AG04450 (cell line): ENCODE measurements around the gene TNS3. TPM values are rescaled to one million over a fixed set of nuclear protein-coding genes. Genes with fewer than 3 reads are reported as not detected.

Experiments used
- CTCF ChIA-PET: fragments of 300-600, 350-600 bp; formaldehyde crosslinking; extraction: SDS; loops from one replicate; lab custom pipeline; 2022; ENCODE audit warnings: antibody characterized with exemption, inconsistent platforms; lab: Charles Lee
- POLR2A ChIA-PET: fragments of 350-600 bp; formaldehyde crosslinking; extraction: SDS; loops from one replicate; lab custom pipeline; 2021; ENCODE audit warnings: antibody characterized with exemption, inconsistent platforms; lab: Yijun Ruan, JAX
- DNase-seq: peaks from one replicate; pipeline ENCODE4 v3.0.0-alpha.2; 2011; ENCODE audit warnings: low read depth, low spot score
- H3K27ac ChIP-seq: one replicate; pipeline ENCODE4 v1.5.1; 2012; ENCODE audit warnings: low read depth, low read length, control low read depth
- H3K27me3 ChIP-seq: one replicate; pipeline ENCODE4 v1.6.0; 2012; ENCODE audit warnings: low read length; ENCODE audit not compliant: control insufficient read depth, insufficient read depth
- H3K4me3 ChIP-seq: 2 replicates; pipeline ENCODE4 v1.5.1; 2011; ENCODE audit warnings: mild to moderate bottlenecking, low read depth, low read length, control low read depth
- H3K9me3 ChIP-seq: 2 replicates; pipeline ENCODE4 v1.5.1; 2012; ENCODE audit warnings: low read length; ENCODE audit not compliant: control insufficient read depth, insufficient read depth
- CTCF ChIP-seq: IDR thresholded peaks from 2 replicates; pipeline ENCODE4 v1.5.1; 2011; ENCODE audit warnings: low read depth, low read length, control low read depth, inconsistent platforms
- polyA plus RNA-seq: library from polyadenylated mRNA; depleted of rRNA; stranded (reverse); fragments of >200 nt; gene quantifications from 2 replicates; pipeline ENCODE4 v1.2.3, GENCODE V29; 2011

Gene TNS3
- polyA plus RNA-seq, 1 experiment: 131 TPM

- TF ChIP-seq CTCF: no peak
- POLR2A ChIA-PET: no interaction called here
- H3K27me3 ChIP-seq: peaks cover 9% of the 10 kb centered on the region
- CTCF ChIA-PET: interaction anchor here (0.6 kb wide), 1 partner anchor 18 kb away, joined by 3 read pairs; no protein-coding TSS in a partner anchor
- no peaks in the 10 kb centered on the region for H3K9me3 ChIP-seq
- no peak overlapping the region for H3K27ac ChIP-seq
- no peak overlapping the region for H3K4me3 ChIP-seq
- no peak for DNase-seq
Measured at GRCh38 chr7:47236480-47237129, 345.3 kb downstream of the TNS3 start.

- no peak for DNase-seq
- CTCF ChIA-PET: interaction anchor here (2.7 kb wide), 1 partner anchor 32 kb away, joined by 8 read pairs; no protein-coding TSS in a partner anchor
- POLR2A ChIA-PET: interaction anchor here (0.6 kb wide), 1 partner anchor 8 kb away, joined by 3 read pairs; no protein-coding TSS in a partner anchor
- no peaks in the 10 kb centered on the region for H3K9me3 ChIP-seq
- peaks cover 9% of the 10 kb centered on the region for H3K27me3 ChIP-seq
- no peak overlapping the region for H3K27ac ChIP-seq
- H3K4me3 ChIP-seq: no peak overlapping the region
- no peak for TF ChIP-seq CTCF
Measured at GRCh38 chr7:47233996-47234395, 347.9 kb downstream of the TNS3 start.

- ChIA-PET POLR2A (no interaction called here), CTCF (interaction anchor here (0.5 kb wide), 1 partner anchor 1342 kb away, joined by 3 read pairs; no protein-coding TSS in a partner anchor)
- H3K27ac ChIP-seq: no peak overlapping the region
- peaks cover 4% of the 10 kb centered on the region for H3K27me3 ChIP-seq
- no peak for DNase-seq
- TF ChIP-seq CTCF: no peak
- H3K9me3 ChIP-seq: no peaks in the 10 kb centered on the region
- no peak overlapping the region for H3K4me3 ChIP-seq
Measured at GRCh38 chr7:47232751-47233412, 349.0 kb downstream of the TNS3 start.

- no peak for TF ChIP-seq CTCF
- Histone ChIP-seq H3K27me3 (peaks cover 4% of the 10 kb centered on the region), H3K4me3 (no peak overlapping the region), H3K27ac (no peak overlapping the region), H3K9me3 (no peaks in the 10 kb centered on the region)
- ChIA-PET POLR2A (no interaction called here), CTCF (interaction anchor here (0.9 kb wide), 1 partner anchor 10 kb away, joined by 3 read pairs; no protein-coding TSS in a partner anchor)
- no peak for DNase-seq
Measured at GRCh38 chr7:47231627-47232026, 350.3 kb downstream of the TNS3 start.

GRCh38 chr7:47231032-47231431, 350.9 kb downstream of the TNS3 start:
- POLR2A ChIA-PET: no interaction called here
- CTCF ChIA-PET: interaction anchor here (0.9 kb wide), 1 partner anchor 10 kb away, joined by 3 read pairs; no protein-coding TSS in a partner anchor
- peaks cover 2% of the 10 kb centered on the region for H3K27me3 ChIP-seq
- no peak overlapping the region for H3K27ac ChIP-seq
- H3K4me3 ChIP-seq: no peak overlapping the region
- DNase-seq: no peak
- no peak for TF ChIP-seq CTCF
- H3K9me3 ChIP-seq: no peaks in the 10 kb centered on the region
